Inflammatory macrophage treated with lipopolysaccharide for 1 hour (primary cell): ENCODE data around the gene TSPAN14.

Source experiments
- DNase-seq, 2 donors: peaks; one replicate each; pipeline ENCODE4 v3.0.0-alpha.2; 2020 to 2022

TSPAN14 gene

GRCh38 chr10:80457554-80458262 lies 3.6 kb downstream of the TSPAN14 start:
- DNase-seq, result no peak

- no peak for DNase-seq
These were observed 4.1 kb downstream of the TSPAN14 start for GRCh38 chr10:80458263-80458625.

- no peak for DNase-seq
These were observed 4.5 kb downstream of the TSPAN14 start for GRCh38 chr10:80458638-80459037.

GRCh38 chr10:80459047-80459865 lies 5.1 kb downstream of the TSPAN14 start:
- DNase-seq, result peak; percentile 74 to 85

GRCh38 chr10:80460399-80461207 lies 6.5 kb downstream of the TSPAN14 start:
- DNase-seq, result no peak

GRCh38 chr10:80461208-80462183 lies 7.4 kb downstream of the TSPAN14 start:
- peak in 1 of 2 donors; percentile 33 for DNase-seq

GRCh38 chr10:80462299-80462980 lies 8.3 kb downstream of the TSPAN14 start:
- no peak for DNase-seq

- peak in 1 of 2 donors; percentile 51 for DNase-seq
These were observed 9.1 kb downstream of the TSPAN14 start for GRCh38 chr10:80462981-80463741.

GRCh38 chr10:80463868-80464267 lies 9.8 kb downstream of the TSPAN14 start:
- DNase-seq, result no peak

GRCh38 chr10:80464557-80465450 lies 10.7 kb downstream of the TSPAN14 start:
- no peak for DNase-seq

- DNase-seq, result no peak
These were observed 11.3 kb downstream of the TSPAN14 start for GRCh38 chr10:80465451-80465835.

GRCh38 chr10:80465839-80466590 lies 11.9 kb downstream of the TSPAN14 start:
- no peak for DNase-seq

GRCh38 chr10:80466724-80467326 lies 12.7 kb downstream of the TSPAN14 start:
- no peak for DNase-seq

GRCh38 chr10:80468002-80468401 lies 13.9 kb downstream of the TSPAN14 start:
- no peak for DNase-seq

- DNase-seq, result no peak
These were observed 14.8 kb downstream of the TSPAN14 start for GRCh38 chr10:80468806-80469421.

GRCh38 chr10:80470266-80470665 lies 16.2 kb downstream of the TSPAN14 start:
- no peak for DNase-seq

GRCh38 chr10:80471001-80471400 lies 16.9 kb downstream of the TSPAN14 start:
- DNase-seq, result no peak

GRCh38 chr10:80471715-80472233 lies 17.7 kb downstream of the TSPAN14 start:
- DNase-seq, result no peak
